GM06990 (cell line): ENCODE data around the gene PUS1.

ENCODE experiments used
- DNase-seq: peaks from one replicate; pipeline ENCODE4 v3.0.0-alpha.2; 2011; ENCODE audit not compliant: insufficient read length; ENCODE audit errors: extremely low read depth
- H3K27me3 ChIP-seq: replicated peaks from 2 replicates; pipeline ENCODE4 v1.6.0; 2011; ENCODE audit warnings: low read length; ENCODE audit not compliant: control insufficient read depth, insufficient read depth
- H3K36me3 ChIP-seq: 2 replicates; pipeline ENCODE4 v1.5.1; 2011; ENCODE audit warnings: low read length; ENCODE audit not compliant: control insufficient read depth, insufficient read depth
- H3K4me3 ChIP-seq: replicated peaks from 2 replicates; pipeline ENCODE4 v1.5.1; 2011; ENCODE audit warnings: low read depth, mild to moderate bottlenecking, control low read depth, low read length
- TF ChIP-seq, protein P1 (sequence below): IDR thresholded peaks from 2 replicates; pipeline ENCODE4 v1.5.1; 2011; ENCODE audit warnings: low read length, control low read depth, mild to moderate bottlenecking, inconsistent platforms; ENCODE audit not compliant: insufficient read depth, poor library complexity, severe bottlenecking

PUS1 gene

DNA sequence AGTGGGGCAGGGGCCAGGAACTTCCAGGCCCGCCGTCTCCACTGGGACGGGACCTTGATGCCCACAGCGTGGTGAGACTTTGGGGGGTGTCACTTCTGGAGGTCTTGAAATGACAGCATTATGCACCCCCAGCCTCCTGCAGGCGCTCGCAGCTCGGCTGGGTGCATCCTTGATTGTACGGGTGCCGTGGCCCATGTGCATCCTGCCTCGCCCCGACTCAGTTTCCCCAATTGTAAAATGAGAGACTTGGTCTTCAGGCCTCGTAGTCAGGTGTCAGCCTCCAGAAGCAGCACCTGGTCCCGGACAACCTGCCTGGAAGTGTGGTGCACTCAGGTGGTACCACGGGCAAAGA, 8.9 kb upstream of the PUS1 start:
- TF ChIP-seq, protein P1, sequence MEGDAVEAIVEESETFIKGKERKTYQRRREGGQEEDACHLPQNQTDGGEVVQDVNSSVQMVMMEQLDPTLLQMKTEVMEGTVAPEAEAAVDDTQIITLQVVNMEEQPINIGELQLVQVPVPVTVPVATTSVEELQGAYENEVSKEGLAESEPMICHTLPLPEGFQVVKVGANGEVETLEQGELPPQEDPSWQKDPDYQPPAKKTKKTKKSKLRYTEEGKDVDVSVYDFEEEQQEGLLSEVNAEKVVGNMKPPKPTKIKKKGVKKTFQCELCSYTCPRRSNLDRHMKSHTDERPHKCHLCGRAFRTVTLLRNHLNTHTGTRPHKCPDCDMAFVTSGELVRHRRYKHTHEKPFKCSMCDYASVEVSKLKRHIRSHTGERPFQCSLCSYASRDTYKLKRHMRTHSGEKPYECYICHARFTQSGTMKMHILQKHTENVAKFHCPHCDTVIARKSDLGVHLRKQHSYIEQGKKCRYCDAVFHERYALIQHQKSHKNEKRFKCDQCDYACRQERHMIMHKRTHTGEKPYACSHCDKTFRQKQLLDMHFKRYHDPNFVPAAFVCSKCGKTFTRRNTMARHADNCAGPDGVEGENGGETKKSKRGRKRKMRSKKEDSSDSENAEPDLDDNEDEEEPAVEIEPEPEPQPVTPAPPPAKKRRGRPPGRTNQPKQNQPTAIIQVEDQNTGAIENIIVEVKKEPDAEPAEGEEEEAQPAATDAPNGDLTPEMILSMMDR = no peak
- H3K4me3 ChIP-seq = no peak overlapping the region
- no peaks in the 10 kb centered on the region for H3K27me3 ChIP-seq
- H3K36me3 ChIP-seq = peaks cover 4% of the 10 kb centered on the region
- peak; percentile 9 for DNase-seq

DNA sequence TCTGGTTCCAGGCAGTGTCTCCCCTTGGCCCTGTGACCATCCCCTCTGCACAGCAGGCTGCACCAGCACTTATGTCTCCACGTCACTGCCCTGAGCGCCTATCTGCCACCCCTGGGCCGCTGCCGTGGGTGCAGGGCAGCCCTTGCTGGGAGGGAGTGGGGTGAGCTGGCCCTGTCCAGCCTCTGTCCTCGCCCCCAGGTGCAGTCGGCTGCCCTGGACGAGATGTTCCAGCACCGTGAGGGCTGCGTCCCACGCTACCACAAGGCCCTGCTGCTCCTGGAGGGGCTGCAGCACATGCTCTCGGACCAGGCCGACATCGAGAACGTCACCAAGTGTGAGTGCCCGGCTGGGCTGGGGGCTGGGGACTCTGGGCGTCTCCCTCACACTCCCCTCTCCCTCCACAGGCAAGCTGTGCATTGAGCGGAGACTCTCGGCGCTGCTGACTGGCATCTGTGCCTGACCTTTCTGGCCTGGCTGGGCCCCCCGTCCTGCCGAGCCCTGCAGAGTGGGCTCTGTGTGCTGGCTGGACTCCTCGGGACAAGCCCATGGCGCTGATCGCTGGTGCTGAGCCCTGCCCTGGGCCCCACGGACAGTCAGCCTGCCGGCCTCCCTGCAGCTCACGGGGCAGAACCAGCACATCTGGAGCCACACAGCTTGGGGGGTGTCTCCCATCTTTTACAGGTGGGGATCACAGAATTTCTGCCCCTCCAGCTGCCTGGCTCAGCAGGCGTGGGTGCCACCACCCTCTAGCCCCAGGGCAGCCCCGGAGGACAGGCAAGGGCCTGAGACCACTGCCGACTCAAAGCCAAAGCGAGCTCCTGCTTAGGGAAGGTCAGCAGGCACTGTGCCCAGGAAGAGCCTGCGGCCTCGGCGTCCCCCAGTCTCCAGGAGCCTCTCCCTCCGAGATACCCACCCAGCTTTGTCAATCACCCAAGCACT, 7.9 kb upstream of the PUS1 start:
- DNase-seq = peak; percentile 15
- Histone ChIP-seq H3K36me3 (peaks cover under 1% of the 10 kb centered on the region), H3K4me3 (no peak overlapping the region), H3K27me3 (no peaks in the 10 kb centered on the region)
- TF ChIP-seq, protein P1 = no peak

DNA sequence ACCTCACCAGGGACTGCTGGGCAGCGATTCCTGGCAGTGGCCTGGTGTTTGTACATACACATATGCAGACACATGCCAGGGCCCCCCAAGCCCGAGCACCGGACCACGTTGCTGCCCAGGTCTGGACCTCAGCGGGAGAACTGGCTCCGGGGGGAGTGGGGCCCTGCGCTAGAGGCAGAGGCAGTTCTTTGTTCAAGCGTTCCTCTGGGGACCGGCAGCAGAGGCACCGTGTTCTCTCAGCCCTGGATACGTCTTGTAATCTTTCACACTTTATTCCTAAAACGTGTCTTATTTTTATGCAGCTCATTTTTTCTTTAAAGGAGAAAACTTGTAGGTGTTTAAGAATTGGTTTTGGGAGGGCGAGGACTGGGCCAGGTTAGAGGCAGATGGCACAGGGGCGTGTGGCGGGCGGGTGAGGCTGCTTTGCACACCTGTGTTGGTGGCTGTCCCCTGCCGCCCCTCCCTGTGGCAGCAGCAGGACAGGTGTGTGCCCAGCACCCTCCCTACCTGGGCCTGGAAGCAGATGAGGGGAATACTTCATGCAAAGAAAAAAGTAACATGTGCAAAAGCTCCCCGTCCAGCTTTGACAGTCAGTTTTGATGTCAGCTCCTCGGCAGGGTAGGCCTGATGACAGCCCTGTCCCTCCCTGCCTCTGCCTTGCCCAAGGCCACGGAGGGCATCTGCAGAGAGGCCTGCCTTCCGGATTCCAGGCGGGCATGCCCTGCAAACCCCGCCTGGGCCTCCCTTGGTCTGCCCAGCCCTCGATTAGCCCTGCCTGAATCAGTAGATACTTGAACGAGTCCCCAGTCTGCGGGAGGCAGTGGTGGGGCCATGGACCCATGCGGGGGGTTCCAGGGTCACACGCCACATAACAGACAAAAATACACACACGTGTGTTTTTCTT, 7.0 kb upstream of the PUS1 start:
- Histone ChIP-seq H3K36me3 (no peaks in the 10 kb centered on the region; the same call in none of the 2 replicates), H3K4me3 (no peak overlapping the region), H3K27me3 (no peaks in the 10 kb centered on the region)
- TF ChIP-seq, protein P1 = no peak
- peak; percentile 3 for DNase-seq

DNA sequence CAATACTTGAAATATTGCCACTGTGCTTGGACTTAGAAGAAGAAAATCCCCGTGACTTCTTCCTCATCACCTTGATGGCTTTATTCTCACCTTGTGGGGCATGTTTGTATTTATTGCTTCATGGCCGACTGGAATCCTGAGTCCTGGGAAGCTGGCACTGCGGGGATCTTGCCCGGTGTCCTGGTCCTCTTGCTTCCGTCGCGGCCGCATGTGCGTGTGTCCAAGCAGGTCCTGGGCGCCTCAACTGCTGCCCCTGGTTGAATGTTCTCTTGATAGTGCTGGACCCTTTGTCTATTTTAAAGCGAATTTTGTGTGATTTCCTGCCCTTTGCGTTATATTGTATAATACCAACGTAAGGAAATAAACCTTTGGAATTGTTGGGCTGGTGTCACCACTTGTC, 6.3 kb upstream of the PUS1 start:
- Histone ChIP-seq H3K36me3 (no peaks in the 10 kb centered on the region; the same call in none of the 2 replicates), H3K4me3 (no peak overlapping the region), H3K27me3 (no peaks in the 10 kb centered on the region)
- TF ChIP-seq, protein P1 = no peak
- no peak for DNase-seq

DNA sequence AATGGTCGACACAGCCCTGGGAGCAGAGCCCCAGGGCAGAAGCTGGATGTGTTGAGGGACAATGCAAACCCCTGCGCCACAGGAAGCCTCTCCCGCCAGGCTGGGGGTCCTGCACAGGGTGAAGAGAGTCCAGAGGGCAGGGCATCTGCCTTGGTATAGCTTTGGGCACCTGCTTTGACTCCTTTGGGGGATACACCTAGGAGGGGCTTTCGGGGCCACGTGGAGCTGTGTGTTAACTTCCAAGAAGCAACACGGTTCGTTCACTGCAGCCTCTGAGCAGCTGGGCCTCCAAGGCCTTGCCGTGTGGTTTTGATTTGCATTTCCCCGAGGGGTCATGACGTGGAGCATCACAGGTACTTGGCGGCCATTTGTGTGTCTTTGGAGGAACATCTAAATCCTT, 5.8 kb upstream of the PUS1 start:
- no peaks in the 10 kb centered on the region for H3K27me3 ChIP-seq
- no peaks in the 10 kb centered on the region; the same call in none of the 2 replicates for H3K36me3 ChIP-seq
- DNase-seq = peak; percentile 72
- TF ChIP-seq, protein P1 = no peak
- 0 out of 2 replicates have a peak overlapping the region, but pooled peaks have one; percentile 3 for H3K4me3 ChIP-seq
